HG03280 (cell line): Measurements from ENCODE around the gene LRMDA.

Experiments
- ATAC-seq: cut with Tn5 transposase; IDR thresholded peaks from one replicate; pipeline ENCODE4 v1.9.1; 2021; ENCODE audit warnings: mild to moderate bottlenecking, moderate library complexity; ENCODE audit not compliant: unreplicated experiment

The LRMDA gene

GRCh38 chr10:76333796-76334195 lies 902.4 kb downstream of the LRMDA start:
- ATAC-seq = no peak

- no peak for ATAC-seq
Measured at GRCh38 chr10:76334255-76334654, 902.8 kb downstream of the LRMDA start.

GRCh38 chr10:76336213-76336963 lies 905.0 kb downstream of the LRMDA start:
- ATAC-seq = no peak

GRCh38 chr10:76337641-76338040 lies 906.2 kb downstream of the LRMDA start:
- no peak for ATAC-seq

GRCh38 chr10:76338187-76338586 lies 906.8 kb downstream of the LRMDA start:
- ATAC-seq = no peak

- no peak for ATAC-seq
Measured at GRCh38 chr10:76341740-76342139, 910.3 kb downstream of the LRMDA start.

- no peak for ATAC-seq
Measured at GRCh38 chr10:76342996-76343395, 911.6 kb downstream of the LRMDA start.

GRCh38 chr10:76347832-76348231 lies 916.4 kb downstream of the LRMDA start:
- no peak for ATAC-seq

- no peak for ATAC-seq
Measured at GRCh38 chr10:76350583-76350982, 919.2 kb downstream of the LRMDA start.

GRCh38 chr10:76352300-76352699 lies 920.9 kb downstream of the LRMDA start:
- no peak for ATAC-seq

- no peak for ATAC-seq
Measured at GRCh38 chr10:76353237-76353851, 921.9 kb downstream of the LRMDA start.

GRCh38 chr10:76354212-76354738 lies 922.9 kb downstream of the LRMDA start:
- no peak for ATAC-seq

- no peak for ATAC-seq
Measured at GRCh38 chr10:76354921-76355320, 923.5 kb downstream of the LRMDA start.

- no peak for ATAC-seq
Measured at GRCh38 chr10:76356557-76356956, 925.1 kb downstream of the LRMDA start.

- no peak for ATAC-seq
Measured at GRCh38 chr10:76357726-76358415, 926.4 kb downstream of the LRMDA start.

- no peak for ATAC-seq
Measured at GRCh38 chr10:76358743-76359395, 927.4 kb downstream of the LRMDA start.

- ATAC-seq = no peak
Measured at GRCh38 chr10:76375761-76376160, 944.3 kb downstream of the LRMDA start.

- no peak for ATAC-seq
Measured at GRCh38 chr10:76382381-76382851, 951.0 kb downstream of the LRMDA start.

GRCh38 chr10:76388321-76389023 lies 957.0 kb downstream of the LRMDA start:
- no peak for ATAC-seq

GRCh38 chr10:76393875-76394706 lies 962.7 kb downstream of the LRMDA start:
- no peak for ATAC-seq
